ENCODE measurements around the gene DRAP1.

Gene DRAP1

GRCh38 chr11:65919141-65919572 is at the start of gene DRAP1:
Gene DRAP1, plus strand, starts transcription at chr11:65919426. Its CDS starts 76 bp downstream, at chr11:65919502.
- peaks cover 28% of the 10 kb centered on the region for H3K36me3 Mint-ChIP-seq (ENCODE audit: low read depth)
- H3K4me1 Mint-ChIP-seq (ENCODE audit: low read depth): peaks cover 14% of the 10 kb centered on the region
- peak; percentile 99 for DNase-seq (ENCODE audit: low spot score)
- no peaks in the 10 kb centered on the region for H3K27me3 Mint-ChIP-seq (ENCODE audit: low read depth)
- H3K9me3 Mint-ChIP-seq: no peaks in the 10 kb centered on the region
- H3K4me3 Mint-ChIP-seq: peak within 1 kb of the TSS; percentile 91
- peak within 1 kb of the TSS; percentile 87 for H3K27ac Mint-ChIP-seq

DNA sequence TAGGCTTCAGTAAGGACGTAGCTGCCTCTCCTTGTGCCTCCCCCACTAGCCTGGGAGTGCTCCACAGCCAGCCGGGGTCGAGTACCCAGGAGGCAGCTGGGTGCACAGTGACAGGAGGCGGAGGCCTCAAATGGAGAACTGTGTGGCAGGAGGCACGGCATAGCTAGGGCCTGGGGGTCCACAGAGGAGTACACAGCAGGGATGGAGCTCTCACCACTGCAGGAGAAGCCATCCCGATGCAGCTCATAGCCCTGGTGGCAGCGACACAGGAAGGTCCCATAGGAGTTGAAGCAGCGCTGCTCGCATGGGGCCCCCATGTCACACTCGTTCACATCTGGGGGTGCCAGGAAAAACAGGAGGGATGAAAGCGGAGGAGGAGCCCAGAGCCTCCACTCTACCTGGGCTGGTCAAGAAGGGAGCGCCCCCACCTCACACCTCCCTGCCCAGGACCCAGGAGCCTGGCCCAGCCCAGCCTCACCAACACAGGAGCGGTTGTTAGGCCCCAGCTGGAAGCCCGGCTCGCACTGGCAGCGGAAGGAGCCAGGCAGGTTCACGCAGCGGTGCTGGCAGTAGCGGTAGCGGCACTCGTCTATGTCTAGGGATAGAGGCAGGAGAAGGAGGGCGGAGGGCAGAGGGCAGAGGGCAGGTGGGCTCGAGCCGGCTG is 49.5 kb upstream of the DRAP1 start:
- Mint-ChIP-seq H3K9me3 (no peaks in the 10 kb centered on the region), H3K27ac (peak overlapping the region; percentile 15), H3K27me3 (ENCODE audit: low read depth) (peaks cover 3% of the 10 kb centered on the region), H3K36me3 (ENCODE audit: low read depth) (peaks cover 19% of the 10 kb centered on the region), H3K4me1 (ENCODE audit: low read depth) (peaks cover 19% of the 10 kb centered on the region), H3K4me3 (no peak overlapping the region)
- DNase-seq (ENCODE audit: low spot score): no peak

- Mint-ChIP-seq H3K9me3 (no peaks in the 10 kb centered on the region), H3K27ac (peak overlapping the region; percentile 62), H3K4me1 (ENCODE audit: low read depth) (peaks cover 17% of the 10 kb centered on the region), H3K27me3 (ENCODE audit: low read depth) (peaks cover 3% of the 10 kb centered on the region), H3K36me3 (ENCODE audit: low read depth) (peaks cover 15% of the 10 kb centered on the region), H3K4me3 (no peak overlapping the region)
- no peak for DNase-seq (ENCODE audit: low spot score)
Observed at GRCh38 chr11:65870307-65870658, 48.9 kb upstream of the DRAP1 start.

- Mint-ChIP-seq H3K4me1 (ENCODE audit: low read depth) (peaks cover 17% of the 10 kb centered on the region), H3K27ac (peak overlapping the region; percentile 62), H3K9me3 (no peaks in the 10 kb centered on the region), H3K4me3 (peak overlapping the region; percentile 36), H3K27me3 (ENCODE audit: low read depth) (peaks cover 3% of the 10 kb centered on the region), H3K36me3 (ENCODE audit: low read depth) (peaks cover 9% of the 10 kb centered on the region)
- DNase-seq (ENCODE audit: low spot score): no peak
Observed at GRCh38 chr11:65870706-65871681, 48.2 kb upstream of the DRAP1 start.

DNA sequence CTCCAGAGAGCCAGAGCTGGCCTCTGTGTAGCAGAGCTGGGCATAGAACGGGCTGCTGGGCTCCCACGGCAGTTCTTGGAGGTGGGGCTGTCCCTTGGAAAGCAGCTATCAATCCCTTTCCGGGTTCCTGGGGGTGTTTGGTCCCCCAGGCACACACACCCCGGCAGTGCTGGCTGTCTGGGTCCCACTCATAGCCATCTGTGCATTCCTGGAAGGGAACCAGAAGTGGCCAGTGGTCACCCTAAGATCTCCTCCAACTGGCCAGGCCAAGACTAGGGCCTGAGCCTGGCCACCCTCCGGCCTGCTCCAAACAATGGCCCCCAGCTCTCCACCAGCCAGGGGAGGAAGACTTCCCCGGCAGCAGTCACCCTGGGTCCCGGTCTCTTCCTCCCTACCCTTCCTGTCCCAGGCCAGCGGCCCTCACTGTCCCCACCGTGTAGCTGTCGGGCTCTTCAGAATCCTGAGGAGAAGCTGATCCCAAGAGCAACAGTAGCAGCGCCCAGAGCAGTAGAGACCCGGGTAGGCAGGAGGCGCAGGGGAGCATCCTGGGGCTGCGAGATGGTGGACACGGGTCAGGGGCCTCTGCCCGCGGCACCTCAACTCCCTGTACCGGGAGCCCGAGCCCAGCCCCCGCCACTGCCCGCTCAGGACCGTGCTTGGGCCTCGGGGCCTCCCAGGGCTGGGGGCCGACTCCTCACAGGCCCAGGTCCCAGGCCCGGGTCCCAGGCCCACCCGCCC is 47.2 kb upstream of the DRAP1 start:
- peaks cover 5% of the 10 kb centered on the region for H3K36me3 Mint-ChIP-seq (ENCODE audit: low read depth)
- peak overlapping the region; percentile 36 for H3K4me3 Mint-ChIP-seq
- H3K9me3 Mint-ChIP-seq: no peaks in the 10 kb centered on the region
- peaks cover 17% of the 10 kb centered on the region for H3K4me1 Mint-ChIP-seq (ENCODE audit: low read depth)
- DNase-seq (ENCODE audit: low spot score): no peak
- peaks cover 3% of the 10 kb centered on the region for H3K27me3 Mint-ChIP-seq (ENCODE audit: low read depth)
- peak overlapping the region; percentile 45 for H3K27ac Mint-ChIP-seq

DNA sequence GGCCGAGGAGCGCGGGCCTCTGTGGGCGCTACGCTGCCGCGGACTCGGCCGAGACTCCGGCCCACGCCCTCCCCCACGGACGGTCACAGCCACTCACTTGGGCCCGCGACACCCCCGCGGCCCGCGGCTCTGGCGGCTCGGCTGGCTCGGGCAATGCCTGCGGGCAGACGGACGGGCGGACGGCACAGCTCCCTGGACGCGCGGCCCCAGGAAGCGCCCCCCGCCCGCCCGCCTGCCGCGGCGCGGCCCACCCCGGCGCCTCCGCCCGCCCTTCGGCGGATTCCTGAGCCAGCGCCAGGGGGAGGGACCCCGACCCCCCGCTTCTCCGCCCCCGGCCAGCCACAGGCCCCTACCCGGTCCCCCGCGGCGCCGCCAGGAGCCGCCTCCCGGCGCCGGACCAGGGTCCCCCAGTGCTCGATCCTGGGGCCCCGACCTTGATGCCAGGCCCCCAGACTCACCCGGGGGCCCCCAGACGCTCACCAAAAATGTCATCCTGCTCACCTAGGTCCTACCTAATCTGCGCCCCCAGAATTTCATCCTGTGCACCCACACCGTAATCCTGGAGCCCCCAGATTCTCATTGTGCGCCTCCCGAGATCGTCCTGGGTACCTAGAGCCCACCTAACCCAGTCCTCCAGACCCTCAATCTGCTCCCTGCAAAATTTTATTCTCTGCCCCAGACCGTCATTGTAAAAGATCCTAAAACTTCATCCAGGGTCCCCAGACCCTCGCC is 46.5 kb upstream of the DRAP1 start, which contains the start of gene EFEMP2:
EFEMP2 (minus strand) TSS at position 215 of the 732 bp plus-strand sequence. CDS start 446 bp downstream, outside the sequence.
- peak within 1 kb of the TSS; percentile 92 for H3K4me3 Mint-ChIP-seq
- peaks cover 19% of the 10 kb centered on the region for H3K4me1 Mint-ChIP-seq (ENCODE audit: low read depth)
- no peaks in the 10 kb centered on the region for H3K9me3 Mint-ChIP-seq
- H3K27me3 Mint-ChIP-seq (ENCODE audit: low read depth): peaks cover 3% of the 10 kb centered on the region
- H3K27ac Mint-ChIP-seq: peak within 1 kb of the TSS; percentile 89
- no peak for DNase-seq (ENCODE audit: low spot score)
- H3K36me3 Mint-ChIP-seq (ENCODE audit: low read depth): no peaks in the 10 kb centered on the region

GRCh38 chr11:65873318-65874156 is 45.7 kb upstream of the DRAP1 start:
- H3K27ac Mint-ChIP-seq: peak overlapping the region; percentile 89
- no peaks in the 10 kb centered on the region for H3K36me3 Mint-ChIP-seq (ENCODE audit: low read depth)
- DNase-seq (ENCODE audit: low spot score): peak; percentile 94
- H3K4me3 Mint-ChIP-seq: peak overlapping the region; percentile 92
- no peaks in the 10 kb centered on the region for H3K9me3 Mint-ChIP-seq
- peaks cover 3% of the 10 kb centered on the region for H3K27me3 Mint-ChIP-seq (ENCODE audit: low read depth)
- H3K4me1 Mint-ChIP-seq (ENCODE audit: low read depth): peaks cover 19% of the 10 kb centered on the region

GRCh38 chr11:65879617-65880016 is 39.6 kb upstream of the DRAP1 start, which contains the start of gene CTSW:
Gene CTSW, plus strand, starts transcription at chr11:65879837. Its CDS starts 18 bp downstream, at chr11:65879855.
- H3K4me1 Mint-ChIP-seq (ENCODE audit: low read depth): peaks cover 28% of the 10 kb centered on the region
- H3K27ac Mint-ChIP-seq: peak within 1 kb of the TSS; percentile 76
- no peak for DNase-seq (ENCODE audit: low spot score)
- peak within 1 kb of the TSS; percentile 71 for H3K4me3 Mint-ChIP-seq
- H3K36me3 Mint-ChIP-seq (ENCODE audit: low read depth): peaks cover 16% of the 10 kb centered on the region
- H3K9me3 Mint-ChIP-seq: no peaks in the 10 kb centered on the region
- no peaks in the 10 kb centered on the region for H3K27me3 Mint-ChIP-seq (ENCODE audit: low read depth)

- peaks cover 30% of the 10 kb centered on the region for H3K4me1 Mint-ChIP-seq (ENCODE audit: low read depth)
- H3K9me3 Mint-ChIP-seq: no peaks in the 10 kb centered on the region
- no peaks in the 10 kb centered on the region for H3K27me3 Mint-ChIP-seq (ENCODE audit: low read depth)
- H3K4me3 Mint-ChIP-seq: peak overlapping the region; percentile 71
- DNase-seq (ENCODE audit: low spot score): no peak
- peaks cover 20% of the 10 kb centered on the region for H3K36me3 Mint-ChIP-seq (ENCODE audit: low read depth)
- H3K27ac Mint-ChIP-seq: peak overlapping the region; percentile 69
Observed at GRCh38 chr11:65880027-65880426, 39.2 kb upstream of the DRAP1 start.

GRCh38 chr11:65880844-65881421 is 38.3 kb upstream of the DRAP1 start:
- Mint-ChIP-seq H3K4me1 (ENCODE audit: low read depth) (peaks cover 33% of the 10 kb centered on the region), H3K27ac (peak overlapping the region; percentile 76)

DNA sequence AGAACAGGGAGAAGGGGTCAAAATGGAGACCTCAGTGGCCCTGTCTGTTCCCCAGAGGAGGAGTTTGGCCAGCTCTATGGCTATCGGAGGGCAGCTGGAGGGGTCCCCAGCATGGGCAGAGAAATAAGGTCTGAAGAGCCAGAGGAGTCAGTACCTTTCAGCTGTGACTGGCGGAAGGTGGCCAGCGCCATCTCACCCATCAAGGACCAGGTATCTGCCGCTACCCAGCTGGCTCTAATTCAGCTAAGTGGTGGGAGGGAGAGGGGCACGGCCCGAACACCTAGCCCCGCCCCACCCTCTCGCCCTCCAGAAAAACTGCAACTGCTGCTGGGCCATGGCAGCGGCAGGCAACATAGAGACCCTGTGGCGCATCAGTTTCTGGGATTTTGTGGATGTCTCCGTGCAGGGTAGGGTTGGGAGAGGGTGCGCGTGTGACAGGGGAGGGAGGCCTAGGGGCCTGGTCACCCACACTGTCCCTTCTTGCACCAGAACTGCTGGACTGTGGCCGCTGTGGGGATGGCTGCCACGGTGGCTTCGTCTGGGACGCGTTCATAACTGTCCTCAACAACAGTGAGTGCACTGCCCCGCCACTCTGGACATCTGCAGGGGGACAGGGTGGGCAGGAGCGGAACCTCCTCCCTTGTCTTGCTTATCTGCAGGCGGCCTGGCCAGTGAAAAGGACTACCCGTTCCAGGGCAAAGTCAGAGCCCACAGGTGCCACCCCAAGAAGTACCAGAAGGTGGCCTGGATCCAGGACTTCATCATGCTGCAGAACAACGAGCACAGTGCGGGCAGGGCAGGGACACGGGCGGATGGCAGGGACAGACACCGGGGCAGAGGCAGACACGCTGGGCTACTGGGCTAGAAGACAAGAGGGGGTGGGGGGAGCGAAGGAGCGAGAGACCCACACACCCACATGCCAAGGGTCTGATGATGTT is 36.8 kb upstream of the DRAP1 start:
- no peaks in the 10 kb centered on the region for H3K27me3 Mint-ChIP-seq (ENCODE audit: low read depth)
- no peaks in the 10 kb centered on the region for H3K9me3 Mint-ChIP-seq
- H3K27ac Mint-ChIP-seq: no peak overlapping the region
- peaks cover 37% of the 10 kb centered on the region for H3K36me3 Mint-ChIP-seq (ENCODE audit: low read depth)
- no peak overlapping the region for H3K4me3 Mint-ChIP-seq
- DNase-seq (ENCODE audit: low spot score): no peak
- H3K4me1 Mint-ChIP-seq (ENCODE audit: low read depth): peaks cover 40% of the 10 kb centered on the region

More at GRCh38 chr11:65880844-65881421, 38.3 kb upstream of the DRAP1 start:
- no peak for DNase-seq (ENCODE audit: low spot score)
- H3K4me3 Mint-ChIP-seq: peak overlapping the region; percentile 49
- peaks cover 26% of the 10 kb centered on the region for H3K36me3 Mint-ChIP-seq (ENCODE audit: low read depth)
- no peaks in the 10 kb centered on the region for H3K27me3 Mint-ChIP-seq (ENCODE audit: low read depth)
- no peaks in the 10 kb centered on the region for H3K9me3 Mint-ChIP-seq

All from T-helper 2 cell treated with Interferon-gamma antibody and Interleukin-4, amounts not matched to agents 5 μg/mL and 100 μg/mL, for 36 hours (primary cell).